ENCODE data around the gene VSIR.

VSIR gene

GRCh38 chr10:71812016-71812912, 38.9 kb upstream of the VSIR start:
- peaks cover 18% of the 10 kb centered on the region; the same call in 1 of the 2 replicates for H3K36me3 ChIP-seq (ENCODE audit: insufficient read depth, low read length)
- no peaks in the 10 kb centered on the region for H3K79me2 ChIP-seq (ENCODE audit: insufficient read depth, low read length)
- no peak overlapping the region for H2AFZ ChIP-seq (ENCODE audit: low read length)
- no peak overlapping the region for H3K9ac ChIP-seq (ENCODE audit: low read depth, low read length, poor library complexity, severe bottlenecking)
- H3K4me2 ChIP-seq (ENCODE audit: low read depth, low read length, poor library complexity, severe bottlenecking): no peak overlapping the region
- peak; percentile 98 for TF ChIP-seq CTCF (conservative IDR thresholded peaks at IDR 0.05; ENCODE audit: low read length)
- TF ChIP-seq EZH2phosphoT487 (IDR thresholded peaks at IDR 0.05; ENCODE audit: borderline replicate concordance): no peak
- H3K4me3 ChIP-seq (ENCODE audit: low read length, poor library complexity, severe bottlenecking): no peak overlapping the region
- H3K4me1 ChIP-seq (ENCODE audit: insufficient read depth, low read length, poor library complexity, severe bottlenecking): no peaks in the 10 kb centered on the region
- no peaks in the 10 kb centered on the region for H3K9me3 ChIP-seq (ENCODE audit: insufficient read depth, low read depth, low read length)
- H3K27me3 ChIP-seq (ENCODE audit: insufficient read depth, low read length, poor library complexity, severe bottlenecking): no peaks in the 10 kb centered on the region
- H4K20me1 ChIP-seq (ENCODE audit: insufficient read depth, low read length, poor library complexity, severe bottlenecking): no peaks in the 10 kb centered on the region
- no peaks in the 10 kb centered on the region for H3K9me2 ChIP-seq (replicated peaks; ENCODE audit: low read depth, low read length)
- H3F3A ChIP-seq (ENCODE audit: low read depth): no peaks in the 10 kb centered on the region

GRCh38 chr10:71811351-71811750, 38.0 kb upstream of the VSIR start:
- Histone ChIP-seq H4K20me1 (ENCODE audit: insufficient read depth, low read length, poor library complexity, severe bottlenecking) (no peaks in the 10 kb centered on the region), H3K9me3 (ENCODE audit: insufficient read depth, low read depth, low read length) (no peaks in the 10 kb centered on the region), H3K4me1 (ENCODE audit: insufficient read depth, low read length, poor library complexity, severe bottlenecking) (no peaks in the 10 kb centered on the region)

GRCh38 chr10:71810048-71810750, 36.9 kb upstream of the VSIR start:
- H2AFZ ChIP-seq (ENCODE audit: low read length): no peak overlapping the region
- H3F3A ChIP-seq (ENCODE audit: low read depth): no peaks in the 10 kb centered on the region
- no peak overlapping the region for H3K9ac ChIP-seq (ENCODE audit: low read depth, low read length, poor library complexity, severe bottlenecking)
- H3K27me3 ChIP-seq (ENCODE audit: insufficient read depth, low read length, poor library complexity, severe bottlenecking): no peaks in the 10 kb centered on the region
- no peaks in the 10 kb centered on the region for H3K4me1 ChIP-seq (ENCODE audit: insufficient read depth, low read length, poor library complexity, severe bottlenecking)
- H3K36me3 ChIP-seq (ENCODE audit: insufficient read depth, low read length): no peaks in the 10 kb centered on the region; the same call in 1 of the 2 replicates
- TF ChIP-seq CTCF (conservative IDR thresholded peaks at IDR 0.05; ENCODE audit: low read length) (no peak), EZH2phosphoT487 (IDR thresholded peaks at IDR 0.05; ENCODE audit: borderline replicate concordance) (no peak)
- no peaks in the 10 kb centered on the region for H3K79me2 ChIP-seq (ENCODE audit: insufficient read depth, low read length)
- H3K4me3 ChIP-seq (ENCODE audit: low read length, poor library complexity, severe bottlenecking): no peak overlapping the region
- no peaks in the 10 kb centered on the region for H4K20me1 ChIP-seq (ENCODE audit: insufficient read depth, low read length, poor library complexity, severe bottlenecking)
- no peak overlapping the region for H3K4me2 ChIP-seq (ENCODE audit: low read depth, low read length, poor library complexity, severe bottlenecking)
- no peaks in the 10 kb centered on the region for H3K9me2 ChIP-seq (replicated peaks; ENCODE audit: low read depth, low read length)
- no peaks in the 10 kb centered on the region for H3K9me3 ChIP-seq (ENCODE audit: insufficient read depth, low read depth, low read length)

More at GRCh38 chr10:71811351-71811750, 38.0 kb upstream of the VSIR start:
- no peak overlapping the region for H2AFZ ChIP-seq (ENCODE audit: low read length)
- peaks cover 8% of the 10 kb centered on the region; the same call in 1 of the 2 replicates for H3K36me3 ChIP-seq (ENCODE audit: insufficient read depth, low read length)
- TF ChIP-seq EZH2phosphoT487 (IDR thresholded peaks at IDR 0.05; ENCODE audit: borderline replicate concordance): no peak
- no peak for TF ChIP-seq CTCF (conservative IDR thresholded peaks at IDR 0.05; ENCODE audit: low read length)
- no peak overlapping the region for H3K4me3 ChIP-seq (ENCODE audit: low read length, poor library complexity, severe bottlenecking)
- no peaks in the 10 kb centered on the region for H3K9me2 ChIP-seq (replicated peaks; ENCODE audit: low read depth, low read length)
- H3F3A ChIP-seq (ENCODE audit: low read depth): no peaks in the 10 kb centered on the region
- no peak overlapping the region for H3K9ac ChIP-seq (ENCODE audit: low read depth, low read length, poor library complexity, severe bottlenecking)
- no peaks in the 10 kb centered on the region for H3K27me3 ChIP-seq (ENCODE audit: insufficient read depth, low read length, poor library complexity, severe bottlenecking)
- no peaks in the 10 kb centered on the region for H3K79me2 ChIP-seq (ENCODE audit: insufficient read depth, low read length)
- H3K4me2 ChIP-seq (ENCODE audit: low read depth, low read length, poor library complexity, severe bottlenecking): no peak overlapping the region
